GM23338 (cell line): Measurements from ENCODE around the gene CLSTN2. TPM values are rescaled to one million over a fixed set of nuclear protein-coding genes. Genes with fewer than 3 reads are reported as not detected.

Experiments used
- ATAC-seq: fragments of 200-7000 bp; cut with Tn5 transposase; 3 replicates; pipeline ENCODE4 v1.9.1; 2020
- DNase-seq: peaks from one replicate; pipeline ENCODE4 v3.0.0-alpha.2; 2015; ENCODE audit warnings: low spot score
- H2AFZ ChIP-seq: fragments of 200-600 bp; sonication (generic); 2 replicates; pipeline ENCODE4 v1.8.0; 2016; ENCODE audit warnings: antibody characterized with exemption, mild to moderate bottlenecking, moderate library complexity
- H3F3A ChIP-seq: fragments of 200-600 bp; sonication (generic); replicated peaks from 2 replicates; pipeline ENCODE4 v1.8.0; 2017; ENCODE audit warnings: antibody characterized with exemption, mixed run types, low read depth
- H3K27ac ChIP-seq: fragments of 200-600 bp; sonication (generic); 2 replicates; pipeline ENCODE4 v1.6.1; 2016; ENCODE audit warnings: low read depth
- H3K27me3 ChIP-seq: fragments of 200-600 bp; sonication (generic); 2 replicates; pipeline ENCODE4 v1.8.0; 2016; ENCODE audit warnings: mild to moderate bottlenecking, mixed run types, moderate library complexity; ENCODE audit not compliant: insufficient read depth
- H3K36me3 ChIP-seq: fragments of 200-600 bp; sonication (generic); 2 replicates; pipeline ENCODE4 v1.8.0; 2016; ENCODE audit warnings: mild to moderate bottlenecking; ENCODE audit not compliant: insufficient read depth
- H3K4me1 ChIP-seq: fragments of 200-600 bp; sonication (generic); 2 replicates; pipeline ENCODE4 v1.8.0; 2016; ENCODE audit warnings: mild to moderate bottlenecking, moderate library complexity; ENCODE audit not compliant: insufficient read depth
- H3K4me2 ChIP-seq: fragments of 200-600 bp; sonication (generic); 2 replicates; pipeline ENCODE4 v1.7.1; 2017; ENCODE audit warnings: mixed run types
- H3K4me3 ChIP-seq: fragments of 200-600 bp; sonication (generic); 2 replicates; pipeline ENCODE4 v1.6.1; 2016; ENCODE audit warnings: mixed run types
- H3K79me2 ChIP-seq: fragments of 200-600 bp; sonication (generic); replicated peaks from 2 replicates; pipeline ENCODE4 v1.8.0; 2017; ENCODE audit warnings: mild to moderate bottlenecking; ENCODE audit not compliant: insufficient read depth
- H3K9me2 ChIP-seq: fragments of 200-600 bp; sonication (generic); 2 replicates; pipeline ENCODE4 v1.8.0; 2017; ENCODE audit not compliant: insufficient read depth
- H4K20me1 ChIP-seq: fragments of 200-600 bp; sonication (generic); replicated peaks from 2 replicates; pipeline ENCODE4 v1.8.0; 2017; ENCODE audit warnings: mild to moderate bottlenecking; ENCODE audit not compliant: insufficient read depth
- H3K27ac Mint-ChIP-seq: 2 replicates; pipeline ENCODE4 v1.8.0; 2020; ENCODE audit warnings: inconsistent platforms, mild to moderate bottlenecking, moderate library complexity, mixed read lengths
- H3K27me3 Mint-ChIP-seq: 3 replicates; pipeline ENCODE4 v1.8.0; 2022; ENCODE audit warnings: low read depth, mild to moderate bottlenecking, moderate library complexity, mixed read lengths, inconsistent platforms; ENCODE audit not compliant: insufficient read depth, poor library complexity
- H3K36me3 Mint-ChIP-seq: 3 replicates; pipeline ENCODE4 v1.8.0; 2021; ENCODE audit warnings: low read depth, mild to moderate bottlenecking, inconsistent platforms, moderate library complexity, mixed read lengths
- H3K4me1 Mint-ChIP-seq: 3 replicates; pipeline ENCODE4 v1.8.0; 2020; ENCODE audit warnings: mild to moderate bottlenecking, inconsistent platforms, mixed read lengths
- H3K4me3 Mint-ChIP-seq: 3 replicates; pipeline ENCODE4 v1.8.0; 2021; ENCODE audit warnings: moderate library complexity, mild to moderate bottlenecking, inconsistent platforms, mixed read lengths
- H3K9me3 Mint-ChIP-seq: 3 replicates; pipeline ENCODE4 v1.8.0; 2020; ENCODE audit warnings: moderate library complexity, mild to moderate bottlenecking, inconsistent platforms, mixed read lengths
- CREB1 ChIP-seq: fragments of 250-450 bp; sonication (Bioruptor Pico); IDR thresholded peaks from 2 replicates; pipeline ENCODE4 v1.5.0; 2020; ENCODE audit warnings: low read depth, mild to moderate bottlenecking, moderate library complexity
- EZH2phosphoT487 ChIP-seq: fragments of 200-600 bp; sonication (generic); IDR thresholded peaks from one replicate; pipeline ENCODE4 v1.8.1; 2018; ENCODE audit warnings: antibody characterized with exemption; ENCODE audit not compliant: unreplicated experiment
- POLR2AphosphoS5 ChIP-seq: IDR thresholded peaks from 2 replicates; pipeline ENCODE4 v1.6.1; 2016; ENCODE audit warnings: antibody characterized with exemption, low read depth
- REST ChIP-seq: IDR thresholded peaks from one replicate; pipeline ENCODE4 v1.6.1; 2018; ENCODE audit warnings: antibody characterized with exemption; ENCODE audit not compliant: unreplicated experiment
- ZNF114 ChIP-seq: fragments of 250-450 bp; sonication (Bioruptor Pico); IDR thresholded peaks from 2 replicates; pipeline ENCODE4 v1.5.0; 2020; ENCODE audit warnings: mild to moderate bottlenecking, moderate library complexity
- ZNF331 ChIP-seq: fragments of 250-450 bp; sonication (Bioruptor Pico); IDR thresholded peaks from 2 replicates; pipeline ENCODE4 v1.5.0; 2020; ENCODE audit warnings: low read depth, mild to moderate bottlenecking, moderate library complexity
- ZNF462 ChIP-seq: fragments of 250-450 bp; sonication (Bioruptor Pico); IDR thresholded peaks from 2 replicates; pipeline ENCODE4 v1.5.0; 2020; ENCODE audit warnings: mild to moderate bottlenecking, moderate library complexity
- polyA plus RNA-seq: library from polyadenylated mRNA; unstranded; fragments of >200 nt; fragmentation: Nextera tagmentation; extraction: Ambion mirVana; gene quantifications from 2 replicates; pipeline ENCODE4 v1.2.1, GENCODE V29; 2016
- total RNA-seq: library from RNA; depleted of rRNA; stranded (reverse); fragments of >200 nt; shearing (Covaris generic); gene quantifications from 2 replicates; pipeline ENCODE4 v1.2.3, GENCODE V29; 2014
- TF ChIP-seq, protein P1 (sequence below), 2 experiments: fragments of 200-600 bp in 1 of 2; sonication (generic) in 1 of 2; conservative IDR thresholded peaks; 2 replicates each; pipeline versions ENCODE4 v1.5.1 to v1.6.1; 2016 to 2017; ENCODE audit warnings: antibody characterized with exemption in 2 of 2, low read depth in 2 of 2, mild to moderate bottlenecking in 2 of 2, moderate library complexity in 1 of 2

CLSTN2 gene
- total and polyA plus RNA-seq, 2 experiments from 2014 or later = 0.11 to 0.83 TPM

DNA sequence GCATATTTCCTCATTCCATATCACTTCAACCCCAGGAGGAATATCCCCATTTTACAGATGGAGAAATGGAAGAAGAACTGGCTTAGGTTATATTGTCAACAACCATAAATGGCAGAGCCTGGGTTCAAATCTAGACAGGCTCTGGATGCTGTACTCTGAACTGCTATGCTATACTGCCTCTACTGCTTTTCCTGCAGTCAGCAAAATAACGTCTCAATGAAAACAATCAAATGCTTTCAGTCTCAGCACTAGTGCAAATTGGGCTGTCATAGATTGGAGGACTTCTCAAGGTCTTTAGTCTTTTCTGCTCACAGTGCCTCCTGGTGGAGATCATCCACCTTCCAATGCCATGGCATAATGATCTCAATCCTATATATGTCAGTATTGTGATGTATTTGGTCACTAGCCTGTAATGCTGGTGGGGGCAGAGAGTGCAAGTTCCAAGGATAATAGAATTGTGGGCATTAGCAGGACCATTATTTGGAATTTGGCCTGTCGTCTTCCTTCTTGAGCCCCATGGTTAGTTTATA lies 285.0 kb downstream of the CLSTN2 start:
- peak; percentile 41 for DNase-seq
- H3K4me1 Mint-ChIP-seq = peaks cover 11% of the 10 kb centered on the region; the same call in 1 of the 3 replicates
- H3K27me3 Mint-ChIP-seq = peaks cover 2% of the 10 kb centered on the region
- peaks cover 23% of the 10 kb centered on the region for H3K9me3 Mint-ChIP-seq
- ATAC-seq = peak; percentile 65
- peaks cover 16% of the 10 kb centered on the region for H3K4me1 ChIP-seq
- no peak overlapping the region for H3K4me2 ChIP-seq
- H3K79me2 ChIP-seq = no peaks in the 10 kb centered on the region
- no peak overlapping the region for H2AFZ ChIP-seq
- H3K27me3 ChIP-seq = no peaks in the 10 kb centered on the region
- H3K36me3 Mint-ChIP-seq = peaks cover 19% of the 10 kb centered on the region
- no peak overlapping the region for H3K4me3 ChIP-seq
- H3K36me3 ChIP-seq = no peaks in the 10 kb centered on the region
- H3K27ac ChIP-seq = no peak overlapping the region
- H3K27ac Mint-ChIP-seq = no peak overlapping the region
- H3K4me3 Mint-ChIP-seq = no peak overlapping the region
- no peaks in the 10 kb centered on the region for H3F3A ChIP-seq
- TF ChIP-seq ZNF462 (no peak), CREB1 (CRISPR knock-in tag) (no peak), ZNF114 (CRISPR knock-in tag) (no peak), POLR2AphosphoS5 (no peak), EZH2phosphoT487 (no peak), REST (no peak), ZNF331 (CRISPR knock-in tag) (no peak)
- TF ChIP-seq, protein P1, sequence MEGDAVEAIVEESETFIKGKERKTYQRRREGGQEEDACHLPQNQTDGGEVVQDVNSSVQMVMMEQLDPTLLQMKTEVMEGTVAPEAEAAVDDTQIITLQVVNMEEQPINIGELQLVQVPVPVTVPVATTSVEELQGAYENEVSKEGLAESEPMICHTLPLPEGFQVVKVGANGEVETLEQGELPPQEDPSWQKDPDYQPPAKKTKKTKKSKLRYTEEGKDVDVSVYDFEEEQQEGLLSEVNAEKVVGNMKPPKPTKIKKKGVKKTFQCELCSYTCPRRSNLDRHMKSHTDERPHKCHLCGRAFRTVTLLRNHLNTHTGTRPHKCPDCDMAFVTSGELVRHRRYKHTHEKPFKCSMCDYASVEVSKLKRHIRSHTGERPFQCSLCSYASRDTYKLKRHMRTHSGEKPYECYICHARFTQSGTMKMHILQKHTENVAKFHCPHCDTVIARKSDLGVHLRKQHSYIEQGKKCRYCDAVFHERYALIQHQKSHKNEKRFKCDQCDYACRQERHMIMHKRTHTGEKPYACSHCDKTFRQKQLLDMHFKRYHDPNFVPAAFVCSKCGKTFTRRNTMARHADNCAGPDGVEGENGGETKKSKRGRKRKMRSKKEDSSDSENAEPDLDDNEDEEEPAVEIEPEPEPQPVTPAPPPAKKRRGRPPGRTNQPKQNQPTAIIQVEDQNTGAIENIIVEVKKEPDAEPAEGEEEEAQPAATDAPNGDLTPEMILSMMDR (conservative IDR thresholded peaks at IDR 0.05; ENCODE audit: low read depth in 2 of 2) = peak; percentile 58 to 60
- H4K20me1 ChIP-seq = no peaks in the 10 kb centered on the region
- 0 out of 2 replicates have a peak, but pooled peaks cover 4% of the 10 kb centered on the region for H3K9me2 ChIP-seq
